Panc1 (cell line): ENCODE results near the gene CCDC12. TPM values are rescaled to one million over a fixed set of nuclear protein-coding genes. Genes with fewer than 3 reads are reported as not detected.

ENCODE experiments used
- ATAC-seq: fragments of 200-7000 bp; cut with Tn5 transposase; 2 replicates; pipeline ENCODE4 v1.9.1; 2020; ENCODE audit warnings: mild to moderate bottlenecking, moderate library complexity
- BruUV-seq: library from RNA; stranded (reverse); fragments of 400-500 nt; replicated peaks from 2 replicates; lab custom pipeline; 2021; lab: Mats Ljungman, UMichigan
- CTCF ChIA-PET: fragments of 300-600 bp; sonication (Branson Sonifier 250); formaldehyde crosslinking; loops from one replicate; lab custom pipeline; 2022; ENCODE audit warnings: antibody characterized with exemption; lab: Charles Lee
- POLR2A ChIA-PET: fragments of 300-600 bp; sonication (Branson Sonifier 250); formaldehyde crosslinking; loops from one replicate; lab custom pipeline; 2022; ENCODE audit warnings: antibody characterized with exemption; lab: Charles Lee
- DNase-seq: peaks from one replicate; pipeline ENCODE4 v3.0.0-alpha.2; 2010; ENCODE audit warnings: low read depth, low spot score
- H3K27ac ChIP-seq: 2 replicates; pipeline ENCODE4 v1.5.1; 2011; ENCODE audit warnings: mild to moderate bottlenecking, low read length, inconsistent platforms
- H3K27me3 ChIP-seq: fragments of 200-500 bp; sonication (Bioruptor generic); 2 replicates; pipeline ENCODE4 v1.6.0; 2014; ENCODE audit warnings: low read length, inconsistent platforms; ENCODE audit not compliant: control insufficient read depth, insufficient read depth
- H3K36me3 ChIP-seq: fragments of 200-500 bp; sonication (Bioruptor generic); 2 replicates; pipeline ENCODE4 v1.5.1; 2014; ENCODE audit warnings: inconsistent platforms, mild to moderate bottlenecking, low read length, moderate library complexity; ENCODE audit not compliant: control insufficient read depth, insufficient read depth
- H3K4me1 ChIP-seq: 2 replicates; pipeline ENCODE4 v1.5.1; 2011; ENCODE audit warnings: inconsistent platforms, mild to moderate bottlenecking, low read length, moderate library complexity; ENCODE audit not compliant: control insufficient read depth, insufficient read depth
- H3K4me3 ChIP-seq, 2 experiments: 2 replicates each; pipeline ENCODE4 v1.5.1; 2011 to 2012; ENCODE audit warnings: low read depth in 2 of 2, low read length in 2 of 2, mild to moderate bottlenecking in 2 of 2, inconsistent platforms in 1 of 2, moderate library complexity in 1 of 2
- H3K9me3 ChIP-seq: fragments of 200-500 bp; sonication (Bioruptor generic); 2 replicates; pipeline ENCODE4 v1.5.1; 2014; ENCODE audit warnings: low read depth, mild to moderate bottlenecking, inconsistent platforms, low read length, moderate library complexity; ENCODE audit not compliant: control insufficient read depth, insufficient read depth
- CTCF ChIP-seq: fragments of 450-650 bp; IDR thresholded peaks from 2 replicates; pipeline ENCODE4 v1.5.1; 2017; ENCODE audit warnings: mild to moderate bottlenecking
- POLR2AphosphoS5 ChIP-seq: IDR thresholded peaks from 2 replicates; pipeline ENCODE4 v1.6.1; 2012; ENCODE audit warnings: mild to moderate bottlenecking, low read depth, low read length, moderate library complexity
- REST ChIP-seq, 2 experiments: IDR thresholded peaks; 2 replicates each; pipeline ENCODE4 v1.6.1; 2011 to 2012; ENCODE audit warnings: low read depth in 2 of 2, control low read depth in 1 of 2, low read length in 1 of 2, mild to moderate bottlenecking in 1 of 2, moderate library complexity in 1 of 2; ENCODE audit not compliant: insufficient read depth in 1 of 2
- SIN3A ChIP-seq: IDR thresholded peaks from 2 replicates; pipeline ENCODE4 v1.6.1; 2012; ENCODE audit warnings: low read depth, mild to moderate bottlenecking, low read length, moderate library complexity, borderline replicate concordance; ENCODE audit not compliant: insufficient read depth
- TCF7L2 ChIP-seq: IDR thresholded peaks from 2 replicates; pipeline ENCODE4 v1.6.1; 2011; ENCODE audit warnings: mild to moderate bottlenecking, low read depth, low read length, inconsistent platforms
- in situ Hi-C: cut with HindIII; loops from 2 replicates; pipeline ENCODE4 v1.10.0; 2016; ENCODE audit warnings: low sequenced_read_pairs, low pct_unique_long_range_greater_than_20kb
- intact Hi-C: fragments of 100-400 bp; cut with micrococcal nuclease; formaldehyde crosslinking; loops from one replicate; pipeline ENCODE4 v1.10.0; 2022; ENCODE audit not compliant: unreplicated experiment
- total RNA-seq: library from RNA; stranded (reverse); gene quantifications from one replicate; pipeline ENCODE4 v1.2.1, GENCODE V29; 2021; ENCODE audit not compliant: unreplicated experiment

Gene CCDC12
- total RNA-seq, 1 experiment from 2014 or later = 35.5 TPM

- in situ Hi-C loops = no loop called here
- POLR2A ChIA-PET = no interaction called here
- no peaks in the 10 kb centered on the region for H3K27me3 ChIP-seq
- BruUV-seq = no TSS peak
- ATAC-seq (no peak), DNase-seq (no peak)
- CTCF ChIA-PET = no interaction called here
- peaks cover 53% of the 10 kb centered on the region for H3K4me1 ChIP-seq
- no peaks in the 10 kb centered on the region; the same call in 1 of the 2 replicates for H3K36me3 ChIP-seq
- TF ChIP-seq SIN3A (no peak), CTCF (no peak), REST (IDR thresholded peaks at IDR 0.05; ENCODE audit: insufficient read depth in 1 of 2, low read depth in 2 of 2, low read length in 1 of 2) (no peak), TCF7L2 (no peak), POLR2AphosphoS5 (no peak)
- H3K4me3 ChIP-seq = no peak overlapping the region
- peak overlapping the region; percentile 57 for H3K27ac ChIP-seq
- H3K9me3 ChIP-seq = no peaks in the 10 kb centered on the region
- intact Hi-C loops = no loop called here
These were observed 30.1 kb downstream of the CCDC12 start for GRCh38 chr3:46946416-46946815.

- peak; percentile 46; the same call in 1 of the 2 replicates for ATAC-seq
- peaks cover 49% of the 10 kb centered on the region for H3K4me1 ChIP-seq
- H3K27ac ChIP-seq = no peak overlapping the region; the same call in 1 of the 2 replicates
- no peak for DNase-seq
- no peaks in the 10 kb centered on the region for H3K27me3 ChIP-seq
- no peak overlapping the region for H3K4me3 ChIP-seq
- H3K9me3 ChIP-seq = no peaks in the 10 kb centered on the region
- POLR2A ChIA-PET = interaction anchor here (0.5 kb wide), 2 partner anchors 29 to 30 kb away, joined by 4 to 6 read pairs; no protein-coding TSS in a partner anchor
- intact Hi-C loops = no loop called here
- CTCF ChIA-PET = no interaction called here
- no peak for TF ChIP-seq REST (IDR thresholded peaks at IDR 0.05; ENCODE audit: insufficient read depth in 1 of 2, low read depth in 2 of 2, low read length in 1 of 2)
- TF ChIP-seq POLR2AphosphoS5 = no peak
- in situ Hi-C loops = no loop called here
- H3K36me3 ChIP-seq = no peaks in the 10 kb centered on the region; the same call in 1 of the 2 replicates
- BruUV-seq = no TSS peak
These were observed 32.4 kb downstream of the CCDC12 start for GRCh38 chr3:46944191-46944590.
